Natural killer cell (primary cell): ENCODE results near the gene SRSF10. TPM values are rescaled to one million over a fixed set of nuclear protein-coding genes. Genes with fewer than 3 reads are reported as not detected.

Source experiments
- ATAC-seq, 3 donors: fragments of 150-1000 bp in 2 of 3; fragments of 200-7000 bp in 1 of 3; cut with Tn5 transposase; 1 replicate in 1 of 3; 2 replicates in 2 of 3; pipeline ENCODE4 v1.10.0; 2021; ENCODE audit warnings: mild to moderate bottlenecking in 2 of 3, moderate library complexity in 2 of 3
- DNase-seq, 2 donors: peaks; one replicate each; pipeline versions ENCODE4 v3.0.0 to v3.0.0-alpha.2; 2013 to 2021; ENCODE audit warnings: mixed read lengths in 1 of 2
- H3K27ac ChIP-seq: one replicate; pipeline ENCODE4 v1.5.1; 2013; ENCODE audit warnings: mild to moderate bottlenecking, low read length
- H3K27me3 ChIP-seq: one replicate; pipeline ENCODE4 v1.6.1; 2013; ENCODE audit warnings: low read length; ENCODE audit not compliant: control insufficient read depth, insufficient read depth
- H3K36me3 ChIP-seq: one replicate; pipeline ENCODE4 v1.6.1; 2013; ENCODE audit warnings: low read length; ENCODE audit not compliant: control insufficient read depth, insufficient read depth
- H3K4me1 ChIP-seq: one replicate; pipeline ENCODE4 v1.6.1; 2013; ENCODE audit warnings: low read length; ENCODE audit not compliant: control insufficient read depth, insufficient read depth
- H3K4me3 ChIP-seq: one replicate; pipeline ENCODE4 v1.5.1; 2013; ENCODE audit warnings: low read length
- H3K9me3 ChIP-seq: one replicate; pipeline ENCODE4 v1.6.1; 2013; ENCODE audit warnings: low read length; ENCODE audit not compliant: control insufficient read depth, insufficient read depth
- H3K27ac Mint-ChIP-seq, 2 donors: one replicate each; pipeline ENCODE4 v1.8.0; 2022; ENCODE audit warnings: mild to moderate bottlenecking in 2 of 2, mixed read lengths in 2 of 2, moderate library complexity in 1 of 2
- H3K27me3 Mint-ChIP-seq, 2 donors: one replicate each; pipeline ENCODE4 v1.8.0; 2022; ENCODE audit warnings: low read depth in 2 of 2, mixed read lengths in 2 of 2
- H3K36me3 Mint-ChIP-seq: one replicate; pipeline ENCODE4 v1.8.0; 2022; ENCODE audit warnings: mixed read lengths
- H3K4me1 Mint-ChIP-seq, 2 donors: one replicate each; pipeline ENCODE4 v1.8.0; 2022; ENCODE audit warnings: mixed read lengths in 2 of 2
- H3K4me3 Mint-ChIP-seq: one replicate; pipeline ENCODE4 v1.8.0; 2022; ENCODE audit warnings: mild to moderate bottlenecking, moderate library complexity, mixed read lengths
- H3K9me3 Mint-ChIP-seq, 2 donors: one replicate each; pipeline ENCODE4 v1.8.0; 2022; ENCODE audit warnings: mixed read lengths in 2 of 2
- CTCF ChIP-seq: fragments of 200-600 bp; IDR thresholded peaks from one replicate; pipeline ENCODE4 v1.8.0; 2022; ENCODE audit warnings: antibody characterized with exemption
- WGBS: methylation state at CpG from one replicate; pipeline ENCODE4 v1.1.7; 2013; ENCODE audit warnings: missing lambda C conversion rate; ENCODE audit not compliant: insufficient coverage; 5-methylcytosine and 5-hydroxymethylcytosine counted together
- intact Hi-C: fragments of 100-400 bp; cut with micrococcal nuclease; formaldehyde crosslinking; loops from one replicate; pipeline ENCODE4 v1.14.2; 2022
- total RNA-seq, 4 donors: library from RNA; stranded (reverse); fragments of 120-200 nt in 1 of 4; gene quantifications; one replicate each; pipeline versions ENCODE4 v1.2.3 to v1.2.4, GENCODE V29; 2013 to 2022

SRSF10 gene
- total RNA-seq, 3 donors from 2014 or later (not counting 1 experiment from before 2014, with no cell fraction given): 221 to 281 (median 237) TPM

DNA sequence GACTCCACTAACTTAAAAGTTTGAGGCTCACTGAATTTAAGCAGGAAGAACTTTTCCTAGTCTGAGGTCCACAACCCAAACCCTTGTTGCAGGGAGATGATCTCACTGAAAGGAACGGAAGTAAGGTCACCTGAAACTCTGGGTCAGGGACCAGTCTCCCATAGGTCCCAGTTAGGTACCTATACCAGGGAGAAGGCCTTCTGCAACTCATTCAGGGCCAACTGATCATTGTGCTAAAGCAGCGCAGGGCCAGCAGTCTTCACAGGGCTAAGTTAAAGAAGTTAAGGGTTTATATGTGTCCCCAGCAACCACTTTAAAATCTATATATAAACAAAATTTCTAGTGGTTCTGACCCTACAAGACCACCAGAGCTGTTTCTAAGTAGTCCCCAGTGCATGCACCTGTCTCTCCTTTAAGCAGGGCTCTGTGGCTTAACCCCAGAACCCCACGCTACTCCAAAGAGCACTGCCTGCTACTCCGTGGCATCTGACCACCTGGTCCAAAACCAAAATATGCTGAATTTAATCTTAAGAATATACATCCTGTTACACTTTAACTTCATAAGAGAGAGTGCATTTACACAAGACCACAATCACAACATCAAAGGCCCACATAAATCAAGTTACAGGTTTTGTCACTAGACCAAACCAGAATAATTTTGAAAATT is 2.8 kb downstream of the SRSF10 start:
- WGBS: 40% methylated on average over 3 of the region's 4 CpGs
- Mint-ChIP-seq H3K27me3 (no peaks in the 10 kb centered on the region), H3K9me3 (no peaks in the 10 kb centered on the region), H3K4me3 (peak overlapping the region; percentile 53), H3K36me3 (no peaks in the 10 kb centered on the region), H3K27ac (peak overlapping the region; percentile 94 to 98), H3K4me1 (peaks cover 56 to 58% of the 10 kb centered on the region in 2 donors)
- no peaks in the 10 kb centered on the region for H3K27me3 ChIP-seq
- H3K27ac ChIP-seq: peak overlapping the region; percentile 35
- no peak for TF ChIP-seq CTCF
- no peaks in the 10 kb centered on the region for H3K9me3 ChIP-seq
- intact Hi-C loops: no loop called here
- H3K4me3 ChIP-seq: no peak overlapping the region
- H3K36me3 ChIP-seq: peaks cover 23% of the 10 kb centered on the region
- no peak for ATAC-seq
- peaks cover 16% of the 10 kb centered on the region for H3K4me1 ChIP-seq
- DNase-seq: peak in 1 of 2 donors; percentile 23

DNA sequence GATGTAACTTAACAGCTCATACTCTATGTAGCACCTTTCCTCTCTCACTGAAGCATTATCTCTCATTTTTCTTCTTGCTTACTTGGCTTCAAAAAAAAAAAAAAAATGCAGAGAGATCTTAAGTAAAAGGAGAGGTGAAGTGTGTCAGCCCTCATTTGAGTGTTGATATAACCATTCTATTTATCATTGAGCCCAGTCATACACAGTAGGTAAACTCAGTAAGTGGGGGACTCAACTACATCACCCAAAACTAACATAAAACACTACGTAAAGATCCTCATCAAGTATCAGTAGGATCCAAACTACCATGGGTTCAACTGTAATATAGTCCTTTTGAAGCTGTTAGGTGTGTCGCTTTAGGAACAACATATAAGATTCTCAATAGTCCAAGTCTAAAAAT is 12.3 kb downstream of the SRSF10 start:
- H3K27me3 Mint-ChIP-seq: no peaks in the 10 kb centered on the region
- DNase-seq (no peak), ATAC-seq (no peak)
- intact Hi-C loops: no loop called here
- WGBS: no CpG with 5 or more reads among the region's 2 CpGs
- no peaks in the 10 kb centered on the region for H3K9me3 Mint-ChIP-seq
- Histone ChIP-seq H3K36me3 (peaks cover 74% of the 10 kb centered on the region), H3K4me1 (no peaks in the 10 kb centered on the region), H3K27me3 (no peaks in the 10 kb centered on the region), H3K27ac (no peak overlapping the region), H3K9me3 (no peaks in the 10 kb centered on the region), H3K4me3 (no peak overlapping the region)
- H3K27ac Mint-ChIP-seq: peak overlapping the region; percentile 60 to 62
- peaks cover 9% of the 10 kb centered on the region for H3K36me3 Mint-ChIP-seq
- no peak overlapping the region for H3K4me3 Mint-ChIP-seq
- peaks cover 17 to 18% of the 10 kb centered on the region in 2 donors for H3K4me1 Mint-ChIP-seq
- TF ChIP-seq CTCF: no peak

DNA sequence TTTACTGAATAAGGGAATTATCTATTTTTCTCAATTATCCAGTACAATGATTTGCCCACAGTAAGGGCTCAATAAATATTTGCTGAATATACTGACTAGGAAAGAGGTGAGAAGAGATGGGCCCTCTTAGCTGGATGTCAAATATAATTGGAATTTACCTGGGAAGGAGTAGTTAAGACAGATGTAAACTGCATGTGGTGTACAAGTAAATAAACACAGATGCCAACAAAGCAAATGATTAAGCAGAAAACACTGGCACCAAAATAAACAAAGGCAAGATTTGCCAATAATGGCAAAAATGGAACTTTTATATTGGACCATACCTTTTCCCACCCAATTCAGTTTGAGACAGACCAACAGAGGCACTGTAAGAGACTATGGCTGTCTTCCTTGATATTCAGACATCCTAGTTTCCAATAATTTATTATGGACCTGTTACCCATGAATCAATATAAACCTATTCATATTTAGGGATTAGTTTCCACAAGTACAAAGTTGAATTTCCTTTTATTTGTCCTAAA is 13.1 kb downstream of the SRSF10 start:
- Histone ChIP-seq H3K4me1 (no peaks in the 10 kb centered on the region), H3K9me3 (no peaks in the 10 kb centered on the region), H3K36me3 (peaks cover 71% of the 10 kb centered on the region), H3K27ac (no peak overlapping the region), H3K4me3 (no peak overlapping the region), H3K27me3 (no peaks in the 10 kb centered on the region)
- Mint-ChIP-seq H3K27ac (peak overlapping the region in 1 of 2 donors; percentile 60), H3K4me1 (peaks cover 18% of the 10 kb centered on the region in 2 donors), H3K27me3 (no peaks in the 10 kb centered on the region), H3K9me3 (no peaks in the 10 kb centered on the region), H3K36me3 (peaks cover 9% of the 10 kb centered on the region), H3K4me3 (no peak overlapping the region)
- TF ChIP-seq CTCF: no peak
- no peak for ATAC-seq
- intact Hi-C loops: no loop called here
- DNase-seq: no peak
